Neural cell (in vitro differentiated cells): ENCODE data around the gene MGME1. TPM values are rescaled to one million over a fixed set of nuclear protein-coding genes. Genes with fewer than 3 reads are reported as not detected.

ENCODE experiments used
- H2AFZ ChIP-seq: fragments of 200-600, 300-800 bp; sonication (generic), shearing (Covaris generic); 2 replicates; pipeline ENCODE4 v1.6.0; 2014; ENCODE audit warnings: low read depth, mild to moderate bottlenecking, antibody characterized with exemption, low read length, moderate library complexity
- H3F3A ChIP-seq: fragments of 200-600 bp; shearing (Covaris generic); 2 replicates; pipeline ENCODE4 v1.6.1; 2016; ENCODE audit warnings: mild to moderate bottlenecking, moderate library complexity, mixed read lengths, antibody characterized with exemption, low read length; ENCODE audit not compliant: insufficient read depth, poor library complexity, severe bottlenecking
- H3K27ac ChIP-seq: fragments of 200-600, 300-800 bp; sonication (generic), shearing (Covaris generic); 2 replicates; pipeline ENCODE4 v1.5.1; 2014; ENCODE audit warnings: mild to moderate bottlenecking, low read length, moderate library complexity
- H3K27me3 ChIP-seq: fragments of 300-800, 200-600 bp; sonication (generic), shearing (Covaris generic); 2 replicates; pipeline ENCODE4 v1.6.0; 2014; ENCODE audit warnings: mild to moderate bottlenecking, low read depth, low read length, moderate library complexity; ENCODE audit not compliant: insufficient read depth
- H3K36me3 ChIP-seq: fragments of 300-800, 200-600 bp; sonication (generic), shearing (Covaris generic); 2 replicates; pipeline ENCODE4 v1.5.1; 2014; ENCODE audit warnings: mild to moderate bottlenecking, antibody characterized with exemption, low read length, moderate library complexity; ENCODE audit not compliant: insufficient read depth
- H3K4me2 ChIP-seq: fragments of 300-800, 200-600 bp; sonication (generic), shearing (Covaris generic); 2 replicates; pipeline ENCODE4 v1.6.0; 2014; ENCODE audit warnings: mild to moderate bottlenecking, low read length
- H3K4me3 ChIP-seq: fragments of 300-800, 200-600 bp; sonication (generic), shearing (Covaris generic); 2 replicates; pipeline ENCODE4 v1.5.1; 2014; ENCODE audit warnings: mild to moderate bottlenecking, low read length, moderate library complexity
- H3K79me2 ChIP-seq: fragments of 200-600 bp; shearing (Covaris generic); replicated peaks from 2 replicates; pipeline ENCODE4 v1.6.0; 2014; ENCODE audit warnings: mild to moderate bottlenecking, low read length, moderate library complexity; ENCODE audit not compliant: insufficient read depth
- H3K9ac ChIP-seq: fragments of 300-800, 200-600 bp; sonication (generic), shearing (Covaris generic); 2 replicates; pipeline ENCODE4 v1.6.1; 2016; ENCODE audit warnings: mild to moderate bottlenecking, low read length, mixed read lengths
- H3K9me2 ChIP-seq: fragments of 200-600 bp; shearing (Covaris generic); 2 replicates; pipeline ENCODE4 v1.6.1; 2016; ENCODE audit warnings: mild to moderate bottlenecking, low read length, mixed read lengths; ENCODE audit not compliant: insufficient read depth
- H3K9me3 ChIP-seq: fragments of 200-600, 300-800 bp; sonication (generic), shearing (Covaris generic); 2 replicates; pipeline ENCODE4 v1.6.1; 2016; ENCODE audit warnings: mild to moderate bottlenecking, mixed run types, low read length, moderate library complexity, mixed read lengths
- H4K20me1 ChIP-seq: fragments of 200-600 bp; shearing (Covaris generic); 2 replicates; pipeline ENCODE4 v1.6.1; 2016; ENCODE audit warnings: mild to moderate bottlenecking, mixed run types; ENCODE audit not compliant: insufficient read depth
- CTCF ChIP-seq: fragments of 450-650 bp; IDR thresholded peaks from 2 replicates; pipeline ENCODE4 v1.5.1; 2014; ENCODE audit warnings: antibody characterized with exemption, mild to moderate bottlenecking, moderate library complexity; ENCODE audit not compliant: poor library complexity, severe bottlenecking
- EP300 ChIP-seq: fragments of 450-650 bp; conservative IDR thresholded peaks from 2 replicates; pipeline ENCODE4 v1.6.1; 2014; ENCODE audit warnings: antibody characterized with exemption, mild to moderate bottlenecking, moderate library complexity; ENCODE audit not compliant: poor library complexity, severe bottlenecking
- EZH2 ChIP-seq: fragments of 200-600, 300-800 bp; shearing (Covaris generic), sonication (generic); IDR thresholded peaks from 2 replicates; pipeline ENCODE4 v1.6.1; 2014; ENCODE audit warnings: antibody characterized with exemption, low read length, borderline replicate concordance, mild to moderate bottlenecking; ENCODE audit not compliant: insufficient read depth, poor library complexity, severe bottlenecking
- MXI1 ChIP-seq: fragments of 450-650 bp; conservative IDR thresholded peaks from 2 replicates; pipeline ENCODE4 v1.6.1; 2014; ENCODE audit warnings: antibody characterized with exemption, mild to moderate bottlenecking; ENCODE audit not compliant: poor library complexity, severe bottlenecking
- POLR2AphosphoS5 ChIP-seq: IDR thresholded peaks from 2 replicates; pipeline ENCODE4 v1.6.1; 2012
- RAD21 ChIP-seq: fragments of 450-650 bp; conservative IDR thresholded peaks from 2 replicates; pipeline ENCODE4 v1.6.1; 2014; ENCODE audit warnings: antibody characterized with exemption, mild to moderate bottlenecking, moderate library complexity
- SMC3 ChIP-seq: fragments of 450-650 bp; conservative IDR thresholded peaks from 2 replicates; pipeline ENCODE4 v1.6.1; 2014; ENCODE audit warnings: antibody characterized with exemption, mild to moderate bottlenecking, moderate library complexity; ENCODE audit not compliant: poor library complexity
- TAF1 ChIP-seq: IDR thresholded peaks from 2 replicates; pipeline ENCODE4 v1.6.1; 2012; ENCODE audit warnings: low read depth
- polyA plus RNA-seq: library from polyadenylated mRNA; depleted of rRNA; stranded (reverse); fragments of >200 nt; gene quantifications from 2 replicates; pipeline ENCODE4 v1.2.3, GENCODE V29; 2014
- TF ChIP-seq, protein P1 (sequence below): IDR thresholded peaks from 2 replicates; pipeline ENCODE4 v1.6.1; 2012; ENCODE audit warnings: borderline replicate concordance

The MGME1 gene
- polyA plus RNA-seq, 1 donor from 2014 or later, result 7.0 TPM

DNA sequence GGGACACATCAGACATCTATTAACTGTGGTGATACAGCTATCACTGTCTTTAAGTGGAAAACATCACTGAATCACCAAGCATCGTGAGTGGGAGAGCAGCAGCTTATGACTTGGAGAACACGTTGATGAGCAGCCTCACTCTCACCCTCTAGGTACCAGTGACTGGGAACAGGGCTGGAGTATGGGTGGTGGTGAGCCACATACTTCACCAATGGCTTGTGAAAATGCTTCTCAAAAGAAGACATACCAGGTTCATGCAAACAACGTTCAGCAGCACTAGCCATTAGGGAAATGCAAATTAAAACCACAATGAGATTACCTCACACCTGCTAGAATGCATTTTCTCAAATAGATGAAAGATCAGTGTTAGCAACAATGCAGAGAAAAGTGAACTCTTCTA, 25.5 kb upstream of the MGME1 start:
- Histone ChIP-seq H3K4me2 (no peak overlapping the region), H3K4me3 (no peak overlapping the region), H4K20me1 (no peaks in the 10 kb centered on the region), H3K9ac (no peak overlapping the region), H3F3A (no peaks in the 10 kb centered on the region), H3K9me3 (no peaks in the 10 kb centered on the region), H2AFZ (no peak overlapping the region), H3K27me3 (no peaks in the 10 kb centered on the region), H3K27ac (no peak overlapping the region), H3K36me3 (no peaks in the 10 kb centered on the region), H3K79me2 (no peaks in the 10 kb centered on the region), H3K9me2 (no peaks in the 10 kb centered on the region)
- TF ChIP-seq EZH2, result no peak
- TF ChIP-seq, protein P1, sequence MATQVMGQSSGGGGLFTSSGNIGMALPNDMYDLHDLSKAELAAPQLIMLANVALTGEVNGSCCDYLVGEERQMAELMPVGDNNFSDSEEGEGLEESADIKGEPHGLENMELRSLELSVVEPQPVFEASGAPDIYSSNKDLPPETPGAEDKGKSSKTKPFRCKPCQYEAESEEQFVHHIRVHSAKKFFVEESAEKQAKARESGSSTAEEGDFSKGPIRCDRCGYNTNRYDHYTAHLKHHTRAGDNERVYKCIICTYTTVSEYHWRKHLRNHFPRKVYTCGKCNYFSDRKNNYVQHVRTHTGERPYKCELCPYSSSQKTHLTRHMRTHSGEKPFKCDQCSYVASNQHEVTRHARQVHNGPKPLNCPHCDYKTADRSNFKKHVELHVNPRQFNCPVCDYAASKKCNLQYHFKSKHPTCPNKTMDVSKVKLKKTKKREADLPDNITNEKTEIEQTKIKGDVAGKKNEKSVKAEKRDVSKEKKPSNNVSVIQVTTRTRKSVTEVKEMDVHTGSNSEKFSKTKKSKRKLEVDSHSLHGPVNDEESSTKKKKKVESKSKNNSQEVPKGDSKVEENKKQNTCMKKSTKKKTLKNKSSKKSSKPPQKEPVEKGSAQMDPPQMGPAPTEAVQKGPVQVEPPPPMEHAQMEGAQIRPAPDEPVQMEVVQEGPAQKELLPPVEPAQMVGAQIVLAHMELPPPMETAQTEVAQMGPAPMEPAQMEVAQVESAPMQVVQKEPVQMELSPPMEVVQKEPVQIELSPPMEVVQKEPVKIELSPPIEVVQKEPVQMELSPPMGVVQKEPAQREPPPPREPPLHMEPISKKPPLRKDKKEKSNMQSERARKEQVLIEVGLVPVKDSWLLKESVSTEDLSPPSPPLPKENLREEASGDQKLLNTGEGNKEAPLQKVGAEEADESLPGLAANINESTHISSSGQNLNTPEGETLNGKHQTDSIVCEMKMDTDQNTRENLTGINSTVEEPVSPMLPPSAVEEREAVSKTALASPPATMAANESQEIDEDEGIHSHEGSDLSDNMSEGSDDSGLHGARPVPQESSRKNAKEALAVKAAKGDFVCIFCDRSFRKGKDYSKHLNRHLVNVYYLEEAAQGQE, result no peak
- TF ChIP-seq POLR2AphosphoS5, result no peak
- TF ChIP-seq SMC3, result no peak
- no peak for TF ChIP-seq EP300
- no peak for TF ChIP-seq TAF1
- no peak for TF ChIP-seq CTCF
- TF ChIP-seq RAD21, result no peak
- TF ChIP-seq MXI1, result no peak

DNA sequence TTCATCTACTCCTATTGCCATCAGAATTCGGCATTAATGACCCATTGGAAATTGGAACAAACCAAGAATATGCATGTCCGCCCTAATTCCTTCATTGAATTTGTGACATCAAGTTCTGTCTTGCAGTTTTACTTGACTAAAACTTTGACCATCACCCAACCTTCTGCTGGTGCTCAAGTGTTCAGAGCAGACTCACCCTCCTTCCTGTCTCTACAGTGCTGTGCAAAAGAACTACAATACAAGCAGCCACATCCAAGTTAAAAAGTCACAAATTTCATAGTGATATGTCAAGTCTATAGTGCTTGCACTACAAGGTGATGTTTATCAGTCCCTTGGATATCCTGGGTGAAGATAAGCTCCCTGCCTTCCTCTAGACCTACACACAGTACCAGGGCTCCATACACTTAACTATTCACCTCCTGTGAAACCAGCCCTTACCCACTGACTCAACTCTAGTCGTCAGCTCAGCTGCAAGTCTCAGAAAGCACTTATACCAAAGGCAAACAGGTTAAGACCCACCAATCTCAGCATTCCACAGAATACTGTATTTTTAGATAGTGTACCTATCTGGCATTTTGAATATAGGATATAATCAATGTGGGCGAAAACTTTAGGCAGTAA, 23.9 kb upstream of the MGME1 start:
- Histone ChIP-seq H3K9me2 (no peaks in the 10 kb centered on the region), H3K27me3 (no peaks in the 10 kb centered on the region), H3F3A (no peaks in the 10 kb centered on the region), H2AFZ (no peak overlapping the region), H3K9me3 (no peaks in the 10 kb centered on the region), H3K4me2 (no peak overlapping the region), H4K20me1 (no peaks in the 10 kb centered on the region), H3K9ac (no peak overlapping the region), H3K4me3 (no peak overlapping the region), H3K79me2 (no peaks in the 10 kb centered on the region), H3K36me3 (no peaks in the 10 kb centered on the region), H3K27ac (no peak overlapping the region)
- TF ChIP-seq EP300 (no peak), POLR2AphosphoS5 (no peak), RAD21 (no peak), CTCF (no peak), EZH2 (no peak), MXI1 (no peak), TAF1 (no peak), SMC3 (no peak)
- TF ChIP-seq, protein P1, result no peak
